HepG2 (cell line): Measurements from ENCODE around the gene SLC16A6. TPM values are rescaled to one million over a fixed set of nuclear protein-coding genes. Genes with fewer than 3 reads are reported as not detected.

Source experiments
- ATF3 ChIP-seq: sonication (generic); formaldehyde crosslinking; IDR thresholded peaks from 2 replicates; pipeline ENCODE4 v1.4.0; 2020; ENCODE audit warnings: missing genetic modification reagents
- CBX1 ChIP-seq: IDR thresholded peaks from one replicate; pipeline ENCODE4 v1.6.1; 2016; ENCODE audit warnings: antibody characterized with exemption, low read depth
- CHD4 ChIP-seq: fragments of 200-600 bp; sonication (generic); IDR thresholded peaks from 2 replicates; pipeline ENCODE4 v1.7.0; 2017; ENCODE audit warnings: mild to moderate bottlenecking, low read length, borderline replicate concordance
- DRAP1 ChIP-seq: IDR thresholded peaks from 2 replicates; pipeline ENCODE4 v1.6.1; 2016; ENCODE audit warnings: missing genetic modification reagents, missing compliant biosample characterization
- HINFP ChIP-seq: sonication (generic); formaldehyde crosslinking; IDR thresholded peaks from 2 replicates; pipeline ENCODE4 v1.4.0; 2020; ENCODE audit warnings: low read depth, mild to moderate bottlenecking, missing genetic modification reagents
- KLF9 ChIP-seq: IDR thresholded peaks from 2 replicates; pipeline ENCODE4 v1.6.1; 2016; ENCODE audit warnings: low read depth
- SMAD3 ChIP-seq: sonication (generic); formaldehyde crosslinking; IDR thresholded peaks from 2 replicates; pipeline ENCODE4 v1.4.0; 2020; ENCODE audit warnings: missing genetic modification reagents
- SRSF4 ChIP-seq: fragments of 200-400 bp; formaldehyde crosslinking; IDR thresholded peaks from one replicate; pipeline ENCODE4 v1.6.1; 2018; ENCODE audit warnings: mild to moderate bottlenecking, low read depth, low read length, moderate library complexity; ENCODE audit not compliant: poor library complexity, severe bottlenecking
- TAF1 ChIP-seq: sonication (generic); formaldehyde crosslinking; IDR thresholded peaks from 2 replicates; pipeline ENCODE4 v1.4.0; 2020; ENCODE audit warnings: missing genetic modification reagents
- THAP8 ChIP-seq: sonication (generic); formaldehyde crosslinking; IDR thresholded peaks from 2 replicates; pipeline ENCODE4 v1.5.1; 2020; ENCODE audit warnings: missing genetic modification reagents, mild to moderate bottlenecking, borderline replicate concordance
- THYN1 ChIP-seq: sonication (generic); formaldehyde crosslinking; IDR thresholded peaks from 2 replicates; pipeline ENCODE4 v1.8.1; 2023; ENCODE audit warnings: low read depth, mild to moderate bottlenecking, moderate library complexity, missing genetic modification reagents, borderline replicate concordance
- ZMAT3 ChIP-seq: sonication (generic); formaldehyde crosslinking; conservative IDR thresholded peaks from 2 replicates; pipeline ENCODE4 v1.7.0; 2021; ENCODE audit warnings: missing genetic modification reagents
- ZNF333 ChIP-seq: sonication (generic); formaldehyde crosslinking; IDR thresholded peaks from 2 replicates; pipeline ENCODE4 v1.4.0; 2020; ENCODE audit warnings: mild to moderate bottlenecking, missing genetic modification reagents, borderline replicate concordance
- ZNF383 ChIP-seq: sonication (generic); formaldehyde crosslinking; IDR thresholded peaks from 2 replicates; pipeline ENCODE4 v1.4.0; 2020; ENCODE audit warnings: missing genetic modification reagents, mild to moderate bottlenecking, borderline replicate concordance
- ZNF496 ChIP-seq: sonication (generic); formaldehyde crosslinking; IDR thresholded peaks from 2 replicates; pipeline ENCODE4 v1.8.1; 2023; ENCODE audit warnings: mild to moderate bottlenecking, moderate library complexity, missing genetic modification reagents; ENCODE audit not compliant: insufficient replicate concordance
- ZNF543 ChIP-seq: sonication (generic); formaldehyde crosslinking; IDR thresholded peaks from 2 replicates; pipeline ENCODE4 v1.4.0; 2020; ENCODE audit warnings: mild to moderate bottlenecking, missing genetic modification reagents
- ZNF569 ChIP-seq: sonication (generic); formaldehyde crosslinking; IDR thresholded peaks from 2 replicates; pipeline ENCODE4 v1.5.0; 2020; ENCODE audit warnings: mild to moderate bottlenecking, missing genetic modification reagents, moderate library complexity, borderline replicate concordance
- ZNF816 ChIP-seq: sonication (generic); formaldehyde crosslinking; IDR thresholded peaks from 2 replicates; pipeline ENCODE4 v1.8.0; 2022; ENCODE audit warnings: missing genetic modification reagents, mild to moderate bottlenecking, borderline replicate concordance
- ZSCAN22 ChIP-seq: sonication (generic); formaldehyde crosslinking; IDR thresholded peaks from 2 replicates; pipeline ENCODE4 v1.4.0; 2020; ENCODE audit warnings: mild to moderate bottlenecking, missing genetic modification reagents
- polyA plus RNA-seq, 8 experiments: library from polyadenylated mRNA; depleted of rRNA in 3 of 8; stranded (reverse) in 7 of 8; unstranded in 1 of 8; fragments of >200 nt; fragmentation: Illumina TruSeq in 4 of 8; extraction: Trizol in 4 of 8; gene quantifications; 2 replicates each; pipeline versions ENCODE4 v1.2.1 to v1.2.3, GENCODE V29; 2011 to 2016; ENCODE audit warnings: low read depth in 4 of 8, missing spikeins in 1 of 8, mixed read lengths in 1 of 8; ENCODE audit not compliant: insufficient read depth in 1 of 8
- total RNA-seq, 5 experiments: library from RNA; depleted of rRNA; stranded (reverse); fragments of >200 nt; fragmentation: Illumina TruSeq; extraction: Trizol; gene quantifications; 2 replicates each; pipeline ENCODE4 v1.2.3, GENCODE V29; 2016; ENCODE audit warnings: low read depth in 1 of 5
- TF ChIP-seq, protein P1 (sequence below): sonication (generic); formaldehyde crosslinking; IDR thresholded peaks from 2 replicates; pipeline ENCODE4 v1.8.0; 2022; ENCODE audit warnings: missing genetic modification reagents, mild to moderate bottlenecking, inconsistent platforms, borderline replicate concordance
- TF ChIP-seq, protein P2 (sequence below): sonication (generic); formaldehyde crosslinking; IDR thresholded peaks from 2 replicates; pipeline ENCODE4 v1.4.0; 2020; ENCODE audit warnings: missing genetic modification reagents

SLC16A6 gene
- total and polyA plus RNA-seq, 2 of the 13 experiments (the other 11 are each of a cell fraction or from before 2014, with no cell fraction given) = 1.1 to 44.7 TPM

DNA sequence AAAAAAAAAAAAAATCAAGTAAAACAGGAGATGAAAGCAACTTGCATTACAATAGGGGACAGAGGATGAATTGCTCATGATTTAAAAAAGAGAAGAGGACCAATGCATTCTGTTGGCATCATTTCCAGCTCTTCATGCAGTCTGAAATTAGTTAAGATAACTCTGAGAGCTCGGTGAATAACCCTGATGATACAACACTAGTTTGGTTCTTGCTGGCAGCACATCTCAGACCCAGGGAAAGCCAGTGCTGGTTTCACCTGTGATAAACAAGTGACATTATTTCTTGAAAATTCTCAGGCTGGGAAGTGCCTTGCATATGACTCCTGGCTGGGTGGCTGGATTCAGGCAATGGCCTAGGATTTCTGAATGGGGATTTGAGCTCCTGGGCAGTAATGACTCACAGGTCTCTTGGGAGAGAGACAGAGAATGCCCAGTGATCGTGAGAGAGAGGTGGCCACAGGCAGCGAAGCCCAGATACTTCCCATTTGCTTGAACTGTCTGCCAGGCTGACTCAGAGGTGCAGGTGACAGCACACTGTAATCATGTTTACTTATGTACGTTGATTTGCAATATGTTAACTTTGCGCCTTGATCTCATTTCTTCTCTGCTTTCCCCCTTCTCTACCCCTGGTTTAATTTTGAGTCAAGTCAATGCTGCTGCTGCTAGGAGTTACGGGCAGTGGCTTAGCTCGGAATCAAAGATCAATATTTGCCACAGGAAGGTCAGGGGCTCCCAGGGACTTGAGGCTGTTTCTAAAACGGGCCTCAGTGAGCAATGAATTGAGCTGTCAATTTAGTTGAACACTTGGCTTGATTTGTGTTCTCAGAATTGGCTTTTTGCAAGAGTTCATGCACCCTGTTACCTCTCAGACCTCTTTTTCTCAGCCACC lies 27.4 kb upstream of the SLC16A6 start (continued):
- TF ChIP-seq, protein P1, sequence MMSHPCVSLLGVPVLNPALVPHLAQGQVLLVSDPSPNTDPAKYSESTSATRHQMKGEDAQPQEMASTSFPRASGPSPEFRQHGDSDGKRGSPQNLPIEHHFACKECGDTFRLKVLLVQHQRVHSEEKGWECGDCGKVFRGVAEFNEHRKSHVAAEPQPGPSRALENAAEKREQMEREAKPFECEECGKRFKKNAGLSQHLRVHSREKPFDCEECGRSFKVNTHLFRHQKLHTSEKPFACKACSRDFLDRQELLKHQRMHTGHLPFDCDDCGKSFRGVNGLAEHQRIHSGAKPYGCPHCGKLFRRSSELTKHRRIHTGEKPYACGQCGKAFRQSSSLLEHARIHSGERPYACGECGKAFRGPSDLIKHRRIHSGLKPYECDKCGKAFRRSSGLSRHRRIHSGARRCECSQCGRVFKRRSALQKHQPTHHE (CRISPR knock-in tag) = no peak
- no peak for TF ChIP-seq ZSCAN22 (CRISPR knock-in tag)
- TF ChIP-seq ATF3 (CRISPR knock-in tag) = no peak; the same call in 1 of the 2 replicates
- no peak for TF ChIP-seq ZMAT3 (CRISPR knock-in tag)
- TF ChIP-seq THAP8 = no peak
- TF ChIP-seq ZNF543 (CRISPR knock-in tag) = no peak
- no peak for TF ChIP-seq ZNF816 (CRISPR knock-in tag)
- 0 out of 2 replicates have a peak, but pooled peaks have one; percentile 12 for TF ChIP-seq HINFP
- no peak for TF ChIP-seq CBX1
- no peak; the same call in 1 of the 2 replicates for TF ChIP-seq THYN1 (CRISPR knock-in tag)
- peak; percentile 36; the same call in 1 of the 2 replicates for TF ChIP-seq DRAP1
- no peak for TF ChIP-seq ZNF383
- TF ChIP-seq, protein P2, sequence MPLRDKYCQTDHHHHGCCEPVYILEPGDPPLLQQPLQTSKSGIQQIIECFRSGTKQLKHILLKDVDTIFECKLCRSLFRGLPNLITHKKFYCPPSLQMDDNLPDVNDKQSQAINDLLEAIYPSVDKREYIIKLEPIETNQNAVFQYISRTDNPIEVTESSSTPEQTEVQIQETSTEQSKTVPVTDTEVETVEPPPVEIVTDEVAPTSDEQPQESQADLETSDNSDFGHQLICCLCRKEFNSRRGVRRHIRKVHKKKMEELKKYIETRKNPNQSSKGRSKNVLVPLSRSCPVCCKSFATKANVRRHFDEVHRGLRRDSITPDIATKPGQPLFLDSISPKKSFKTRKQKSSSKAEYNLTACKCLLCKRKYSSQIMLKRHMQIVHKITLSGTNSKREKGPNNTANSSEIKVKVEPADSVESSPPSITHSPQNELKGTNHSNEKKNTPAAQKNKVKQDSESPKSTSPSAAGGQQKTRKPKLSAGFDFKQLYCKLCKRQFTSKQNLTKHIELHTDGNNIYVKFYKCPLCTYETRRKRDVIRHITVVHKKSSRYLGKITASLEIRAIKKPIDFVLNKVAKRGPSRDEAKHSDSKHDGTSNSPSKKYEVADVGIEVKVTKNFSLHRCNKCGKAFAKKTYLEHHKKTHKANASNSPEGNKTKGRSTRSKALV (CRISPR knock-in tag) = no peak
- no peak for TF ChIP-seq ZNF333 (CRISPR knock-in tag)
- TF ChIP-seq ZNF496 = no peak
- TF ChIP-seq ZNF569 (CRISPR knock-in tag) = no peak
- peak; percentile 25; the same call in 1 of the 2 replicates for TF ChIP-seq SMAD3
- TF ChIP-seq KLF9 (CRISPR knock-in tag) = peak; percentile 76; the same call in 1 of the 2 replicates
- TF ChIP-seq SRSF4 = no peak
- 0 out of 2 replicates have a peak, but pooled peaks have one; percentile 36 for TF ChIP-seq TAF1 (CRISPR knock-in tag)
- TF ChIP-seq CHD4 = no peak
